NCI-H2107 treated with DMSO at 0.1 percent for 48 hours (cell line): ENCODE measurements around the gene AVP.
"Not testable (repeated sequence)": the region's sequence is repeated elsewhere in the genome, so short reads cannot be mapped to it uniquely, and the experiment has no call there.

Source experiments
- DNase-seq: peaks from one replicate; lab custom pipeline; 2025; ENCODE audit not compliant: unreplicated experiment; lab: John Stamatoyannopoulos, UW

The AVP gene

DNA sequence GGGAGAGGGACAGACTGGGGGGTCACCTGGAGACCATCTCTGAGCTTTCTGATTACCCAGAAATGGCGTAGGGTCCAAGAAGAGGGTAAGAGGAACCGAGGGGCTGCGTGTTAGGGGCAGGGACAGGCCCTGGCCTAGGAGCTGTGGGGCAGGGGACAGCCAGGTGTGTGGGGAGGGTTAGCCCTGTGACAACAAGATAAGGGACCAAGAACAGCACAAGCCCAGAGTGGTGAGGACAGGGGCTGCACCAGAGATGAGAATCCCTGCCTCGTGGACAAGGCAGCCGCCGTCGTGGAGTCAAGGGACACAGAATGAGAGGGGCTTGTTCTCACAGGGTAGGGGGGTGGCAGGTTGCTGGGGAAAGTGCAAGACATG, 449 bp upstream of the AVP start:
- no peak for DNase-seq

DNA sequence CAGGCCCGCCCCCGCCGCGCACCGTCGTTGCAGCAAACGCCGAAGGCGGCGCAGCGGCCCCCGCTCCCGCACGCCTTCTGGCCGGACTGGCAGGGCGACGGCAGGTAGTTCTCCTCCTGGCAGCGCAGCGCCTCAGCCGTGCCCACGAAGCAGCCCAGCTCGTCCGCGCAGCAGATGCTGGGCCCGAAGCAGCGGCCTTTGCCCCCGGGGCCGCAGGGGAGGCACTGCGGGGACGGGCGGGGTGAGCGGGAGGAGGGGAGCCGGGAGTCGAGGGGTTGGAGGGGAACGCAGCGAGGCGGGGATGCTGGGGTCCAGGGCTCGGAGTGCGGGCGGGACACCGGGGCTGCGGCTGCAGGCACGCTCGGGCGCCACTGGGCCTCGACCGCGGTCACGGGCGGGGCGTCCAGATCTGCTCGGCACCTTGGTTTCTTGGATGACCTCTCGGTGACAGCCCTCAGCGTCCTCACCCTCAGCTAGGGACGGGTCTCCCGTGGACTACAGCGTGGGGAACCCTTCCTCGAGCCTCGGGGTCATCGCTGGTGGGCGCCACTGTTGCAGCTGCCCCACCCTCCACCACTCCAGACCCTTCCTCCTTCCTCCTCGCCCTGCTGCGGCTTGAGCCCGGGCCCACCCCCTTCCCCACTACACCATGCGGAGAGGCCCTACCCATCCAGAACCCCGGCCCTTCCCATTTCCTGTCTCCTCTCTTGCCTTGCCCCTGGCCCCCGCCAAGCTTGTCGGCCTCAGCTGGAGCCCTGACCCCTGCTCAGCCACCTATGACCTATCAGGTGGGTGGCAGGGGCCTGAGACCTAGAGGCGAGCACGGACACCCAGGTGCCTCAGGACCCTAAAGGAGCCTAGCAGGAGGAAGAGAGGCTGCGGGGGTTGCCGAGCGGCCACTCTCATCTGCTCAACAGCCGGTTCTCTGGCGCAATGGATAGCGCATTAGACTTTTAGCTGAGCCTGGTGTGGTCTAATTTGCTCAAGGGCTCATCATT, 1.3 kb downstream of the AVP start:
- no peak for DNase-seq

DNA sequence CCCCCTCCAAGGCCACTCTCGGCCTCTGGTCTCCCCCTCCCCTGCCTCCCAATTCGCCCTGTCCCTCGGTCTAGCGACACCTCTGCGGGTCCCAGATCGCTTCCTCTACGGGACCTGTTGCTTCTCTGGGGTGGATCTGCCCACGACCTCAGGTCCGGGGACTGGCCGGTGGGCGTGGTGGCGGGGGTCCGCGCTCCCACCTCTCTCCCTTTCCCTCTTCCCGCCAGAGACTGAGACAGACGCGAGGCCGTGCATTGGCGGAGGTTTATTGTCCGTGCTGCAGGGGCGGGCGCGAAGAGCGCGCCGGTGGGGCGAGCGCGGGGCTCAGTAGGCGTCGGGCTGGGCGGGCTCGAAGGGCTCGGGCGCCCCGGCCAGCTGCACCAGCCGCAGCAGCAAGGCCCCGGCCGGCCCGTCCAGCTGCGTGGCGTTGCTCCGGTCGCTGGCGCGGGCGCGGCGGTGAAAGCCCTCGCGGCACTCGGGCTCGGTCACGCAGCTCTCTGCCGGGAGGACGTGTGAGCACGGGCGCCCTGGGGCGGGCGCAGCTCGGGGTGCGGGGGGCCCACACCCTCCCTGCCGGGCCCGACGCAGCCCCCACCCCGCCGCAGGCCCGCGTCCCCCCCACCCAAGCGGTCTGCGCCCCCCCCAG, 2.1 kb downstream of the AVP start:
- DNase-seq: no peak

DNA sequence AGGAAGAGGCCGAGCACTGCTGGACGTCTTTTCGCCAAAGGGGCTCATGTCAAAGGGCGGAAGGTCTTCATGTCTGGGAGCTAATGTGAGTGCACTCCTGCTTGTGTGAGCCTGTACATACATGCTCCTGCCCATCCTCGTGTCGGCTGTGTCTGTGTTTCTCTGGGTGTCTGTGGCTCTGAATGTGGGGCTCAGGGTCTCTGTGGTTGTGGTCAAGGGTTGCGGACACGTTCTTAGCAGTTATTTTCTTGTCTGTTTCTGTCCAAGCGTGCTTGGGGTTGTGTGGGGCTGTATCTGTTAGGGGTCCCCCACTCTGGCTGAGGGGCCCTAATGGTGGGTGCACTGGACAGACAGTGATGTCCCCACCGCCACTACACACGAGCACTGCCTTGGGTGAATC, 2.9 kb downstream of the AVP start:
- DNase-seq: no peak

DNA sequence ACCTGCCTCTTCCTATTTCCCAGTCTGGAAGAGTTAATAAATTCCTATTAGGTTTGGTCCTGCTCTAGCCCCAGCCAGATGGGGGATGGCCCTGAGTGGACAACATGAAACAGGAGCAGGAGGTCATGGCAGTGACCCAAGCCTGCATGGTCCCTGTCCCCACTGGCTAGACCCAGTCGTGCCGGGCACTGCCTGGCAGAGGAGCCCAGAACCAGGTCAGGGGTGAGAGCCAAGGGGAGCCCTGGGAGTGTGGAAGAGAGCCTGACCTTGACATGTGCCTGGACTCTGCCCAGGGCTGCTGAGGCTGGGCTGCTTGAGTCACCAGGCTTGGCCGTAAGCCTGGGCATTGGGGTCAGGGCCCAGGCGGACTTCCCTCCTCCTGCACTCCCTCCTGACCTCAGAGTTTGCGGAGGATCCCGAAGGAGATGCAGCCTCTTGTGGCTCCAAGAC, 3.6 kb downstream of the AVP start:
- no peak for DNase-seq

DNA sequence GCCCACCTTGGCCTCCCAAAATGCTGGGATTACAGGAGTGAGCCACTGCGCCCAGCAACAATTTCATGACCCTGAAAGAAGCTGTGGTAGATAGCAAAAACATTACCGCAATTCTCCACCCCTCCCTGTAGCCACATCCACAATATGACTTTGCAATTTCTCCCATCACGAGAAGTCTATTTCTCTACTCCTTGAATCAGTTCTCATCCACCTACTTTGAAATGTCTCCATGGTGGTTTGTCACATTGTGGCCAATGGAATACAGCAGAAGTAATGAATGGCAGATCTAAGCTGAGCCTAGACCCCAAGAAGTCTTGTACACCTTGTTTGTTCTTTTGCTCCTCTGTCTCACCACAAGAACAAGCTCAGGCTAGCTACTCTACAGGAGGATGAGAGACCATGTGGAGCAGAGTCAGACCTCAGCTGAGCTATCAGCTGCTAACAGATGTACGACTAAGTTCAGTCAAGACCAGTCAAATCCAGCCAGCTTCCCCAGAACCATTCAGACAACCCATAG, 6.8 kb downstream of the AVP start:
- no peak for DNase-seq

DNA sequence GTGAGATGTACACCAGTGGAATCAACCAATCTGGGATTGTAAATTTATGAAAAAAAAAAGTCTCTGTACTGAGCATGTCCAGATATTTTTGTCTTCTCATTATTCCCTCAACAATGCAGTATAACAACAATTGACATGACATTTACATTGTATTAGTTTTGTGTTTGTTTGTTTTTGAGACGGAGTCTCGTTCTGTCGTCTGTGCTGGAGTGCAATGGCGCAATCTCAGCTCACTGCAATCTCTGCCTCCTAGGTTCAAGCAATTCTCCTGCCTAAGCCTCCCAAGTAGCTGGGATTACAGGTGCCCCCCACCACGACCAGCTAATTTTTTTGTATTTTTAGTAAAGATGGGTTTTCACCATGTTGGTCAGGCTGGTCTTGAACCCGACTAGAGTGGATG, 9.2 kb downstream of the AVP start:
- DNase-seq: not testable (repeated sequence)

DNA sequence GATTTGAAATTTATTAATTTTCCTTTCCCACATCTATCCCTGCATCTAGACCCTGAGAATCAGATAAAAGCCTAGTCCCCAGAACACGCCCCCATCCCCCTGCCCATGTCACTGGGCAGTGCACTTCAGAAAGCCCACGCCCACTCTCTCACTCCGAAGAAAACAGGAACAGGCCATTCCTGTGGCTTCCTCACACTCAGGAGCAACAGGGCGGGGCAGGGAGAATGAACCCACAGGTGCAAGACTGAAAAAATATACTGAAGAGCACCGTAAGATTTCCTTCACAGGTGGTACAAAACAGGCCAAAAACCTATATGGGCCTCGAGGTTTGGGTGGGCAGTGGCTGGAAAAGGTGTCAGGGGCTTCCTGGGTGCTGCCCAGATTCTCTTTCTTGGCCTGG, 9.7 kb downstream of the AVP start:
- no peak for DNase-seq

DNA sequence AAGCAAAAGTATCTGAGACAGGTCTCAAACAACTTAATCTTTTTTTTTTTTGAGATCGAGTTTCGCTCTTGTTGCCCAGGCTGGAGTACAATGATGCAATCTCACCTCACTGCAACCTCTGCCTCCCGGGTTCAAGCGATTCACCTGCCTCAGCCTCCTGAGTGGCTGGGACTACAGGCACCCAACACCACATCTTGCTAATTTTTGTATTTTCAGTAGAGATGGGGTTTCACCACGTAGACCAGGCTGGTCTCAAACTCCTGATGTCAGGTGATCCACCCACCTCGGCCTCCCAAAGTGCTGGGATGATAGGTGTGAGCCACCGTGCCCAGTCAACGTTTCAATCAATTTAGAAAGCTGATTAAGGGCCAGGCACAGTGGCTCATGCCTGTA, 11.3 kb downstream of the AVP start:
- peak; percentile 22 for DNase-seq

DNA sequence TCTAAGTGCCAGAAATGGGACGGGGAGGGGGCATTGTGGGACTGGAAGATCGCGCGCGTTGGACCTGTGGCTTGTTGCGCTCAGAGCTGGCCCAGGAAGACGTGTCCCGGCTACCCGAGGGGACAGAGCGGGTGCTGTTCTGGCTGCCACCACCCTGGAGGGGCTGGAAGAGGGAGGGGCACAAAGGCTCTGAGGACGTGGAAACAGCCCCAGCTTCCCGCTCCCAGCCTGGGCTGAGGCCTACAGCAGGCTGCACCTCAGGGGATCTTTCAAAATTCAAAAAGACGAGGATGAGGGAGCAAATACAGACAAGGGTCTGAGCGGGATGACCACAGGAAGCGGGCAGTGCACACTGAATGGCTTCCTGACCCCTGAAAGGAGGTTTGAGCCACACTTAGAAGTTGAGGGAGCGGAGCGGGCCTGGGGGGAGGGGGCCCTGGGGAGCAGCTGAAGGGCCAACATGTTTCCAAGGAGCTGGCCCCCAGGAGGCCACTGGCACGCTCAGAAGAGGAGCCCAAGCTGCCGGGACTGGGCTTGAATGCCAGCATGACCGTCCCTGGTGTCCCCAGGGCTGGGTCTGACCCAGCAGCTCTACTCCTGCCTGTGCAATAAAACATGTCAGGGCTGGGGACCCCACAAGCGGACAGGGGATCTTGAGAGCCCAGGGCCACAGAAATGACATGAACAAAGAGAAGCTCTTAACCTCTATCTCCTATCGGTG, 11.8 kb downstream of the AVP start:
- DNase-seq: no peak

DNA sequence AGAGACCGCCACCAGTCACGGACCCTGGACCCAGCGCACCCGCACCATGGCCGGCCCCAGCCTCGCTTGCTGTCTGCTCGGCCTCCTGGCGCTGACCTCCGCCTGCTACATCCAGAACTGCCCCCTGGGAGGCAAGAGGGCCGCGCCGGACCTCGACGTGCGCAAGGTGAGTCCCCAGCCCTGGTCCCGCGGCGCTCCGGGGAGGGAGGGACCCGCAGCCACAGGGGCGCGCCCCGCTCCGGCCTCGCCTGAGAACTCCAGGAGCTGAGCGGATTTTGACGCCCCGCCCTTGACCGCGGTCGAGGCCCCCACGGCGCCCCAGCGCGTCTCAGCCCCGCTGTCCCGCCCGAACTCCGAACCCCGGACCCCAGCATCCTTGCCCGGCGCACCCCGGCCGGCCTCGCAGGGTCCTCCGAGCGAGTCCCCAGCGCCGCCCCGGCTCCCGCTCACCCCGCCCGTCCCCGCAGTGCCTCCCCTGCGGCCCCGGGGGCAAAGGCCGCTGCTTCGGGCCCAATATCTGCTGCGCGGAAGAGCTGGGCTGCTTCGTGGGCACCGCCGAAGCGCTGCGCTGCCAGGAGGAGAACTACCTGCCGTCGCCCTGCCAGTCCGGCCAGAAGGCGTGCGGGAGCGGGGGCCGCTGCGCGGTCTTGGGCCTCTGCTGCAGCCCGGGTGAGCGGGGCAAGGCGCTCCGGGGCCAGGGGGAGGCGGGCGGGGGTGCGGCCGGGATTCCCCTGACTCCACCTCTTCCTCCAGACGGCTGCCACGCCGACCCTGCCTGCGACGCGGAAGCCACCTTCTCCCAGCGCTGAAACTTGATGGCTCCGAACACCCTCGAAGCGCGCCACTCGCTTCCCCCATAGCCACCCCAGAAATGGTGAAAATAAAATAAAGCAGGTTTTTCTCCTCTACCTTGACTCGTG, 12.7 kb downstream of the AVP start, which contains the start of gene OXT:
Gene OXT (plus strand): TSS at position 11 of the 920 bp plus-strand sequence. CDS start 36 bp downstream, at position 47.
- no peak for DNase-seq

DNA sequence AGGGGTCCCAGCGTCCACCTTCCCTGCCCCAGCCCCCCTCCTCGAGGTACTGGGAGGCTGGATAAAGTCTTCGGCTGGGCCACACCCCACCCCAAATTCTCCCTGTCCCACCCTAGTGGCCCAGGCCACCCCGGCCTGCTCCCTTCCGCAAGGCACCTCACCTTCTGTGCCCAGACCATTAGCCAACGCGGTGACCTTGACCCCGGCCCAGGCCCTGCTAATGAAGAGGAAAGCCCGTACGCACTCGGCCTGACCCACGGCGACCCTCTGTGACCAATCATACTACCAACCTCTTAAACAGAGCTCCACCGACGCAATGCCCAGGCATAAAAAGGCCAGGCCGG, 13.3 kb downstream of the AVP start:
- no peak for DNase-seq

DNA sequence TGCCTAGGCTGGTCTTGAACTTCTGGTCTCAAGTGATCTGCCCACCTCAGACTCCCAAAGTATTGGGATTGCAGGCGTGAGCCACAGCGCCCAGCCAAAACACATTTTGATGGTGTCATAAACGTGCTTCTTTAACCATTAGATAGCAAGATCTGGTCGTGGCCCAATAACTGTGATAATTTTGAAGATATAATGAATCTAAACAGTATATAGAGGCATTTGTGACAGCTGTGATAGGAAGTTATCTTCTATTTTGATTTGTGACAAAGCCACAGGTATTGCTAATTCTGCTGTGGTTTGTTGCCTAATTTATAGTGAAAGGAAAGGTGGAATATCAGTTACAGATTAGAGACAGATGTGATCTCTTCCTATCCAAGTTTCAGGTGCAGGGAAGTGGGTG, 13.8 kb downstream of the AVP start:
- DNase-seq: no peak

DNA sequence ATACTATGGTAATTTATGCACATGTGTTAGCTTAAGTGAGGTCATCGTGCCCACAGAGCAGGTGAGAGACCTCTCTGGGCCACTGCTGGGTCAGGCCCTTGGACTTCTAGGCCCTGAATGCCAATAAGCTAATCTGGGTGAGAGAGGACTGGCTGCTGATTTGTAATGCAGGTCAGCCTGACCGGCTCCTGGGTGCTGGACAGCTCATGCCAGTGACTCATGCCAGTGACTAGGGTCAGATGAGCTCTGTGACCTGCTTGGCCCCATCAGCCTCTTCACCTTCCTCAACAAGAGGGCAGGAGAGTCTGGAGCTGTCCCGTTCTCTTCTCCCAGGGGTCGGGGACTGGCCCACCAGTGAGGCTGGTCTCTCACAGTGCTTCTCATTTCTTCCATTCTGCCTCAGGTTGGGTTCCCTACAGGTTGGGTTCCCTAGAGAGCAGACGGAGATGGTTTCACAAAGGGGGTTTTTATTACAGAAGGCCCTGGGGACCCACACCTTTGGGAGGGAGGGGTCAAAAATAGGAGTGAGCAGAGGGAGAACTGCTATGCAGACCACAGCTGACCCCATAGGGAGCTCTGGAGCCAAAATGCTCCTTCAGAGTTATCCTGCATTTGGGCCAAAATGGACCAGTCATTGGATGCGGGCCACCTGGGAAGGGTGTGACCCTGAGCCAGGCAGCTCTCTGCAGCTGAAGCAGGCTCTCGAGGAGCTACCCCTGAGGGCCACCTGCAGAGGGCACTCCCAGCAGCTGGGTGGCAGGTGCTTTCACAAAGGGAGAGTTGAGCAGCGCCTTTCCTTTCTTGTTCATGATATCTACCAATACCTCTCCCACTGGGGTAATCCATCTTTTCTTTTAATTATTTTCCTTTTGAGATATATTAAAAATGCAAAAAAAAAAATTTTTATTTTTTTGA, 15.3 kb downstream of the AVP start:
- peak; percentile 78 for DNase-seq

DNA sequence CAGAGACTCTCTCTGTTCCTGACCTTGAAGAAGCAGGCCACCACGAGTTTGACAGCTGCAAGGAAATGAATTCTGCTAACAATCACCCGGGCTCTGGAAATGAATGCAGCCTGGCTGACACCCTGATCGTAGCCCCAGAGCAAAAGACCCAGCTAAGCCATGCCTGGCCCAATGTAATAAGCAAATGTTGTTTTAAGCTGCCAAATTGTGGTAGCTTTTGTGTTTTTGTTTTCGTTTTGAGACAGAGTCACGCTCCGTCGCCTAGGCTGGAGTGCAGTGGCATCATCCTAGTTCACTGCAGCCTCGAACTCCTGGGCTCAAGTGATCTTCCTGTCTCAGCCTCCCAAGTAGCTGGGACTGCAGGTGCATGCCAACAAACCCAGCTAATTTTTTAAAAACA, 16.4 kb downstream of the AVP start:
- DNase-seq: no peak

DNA sequence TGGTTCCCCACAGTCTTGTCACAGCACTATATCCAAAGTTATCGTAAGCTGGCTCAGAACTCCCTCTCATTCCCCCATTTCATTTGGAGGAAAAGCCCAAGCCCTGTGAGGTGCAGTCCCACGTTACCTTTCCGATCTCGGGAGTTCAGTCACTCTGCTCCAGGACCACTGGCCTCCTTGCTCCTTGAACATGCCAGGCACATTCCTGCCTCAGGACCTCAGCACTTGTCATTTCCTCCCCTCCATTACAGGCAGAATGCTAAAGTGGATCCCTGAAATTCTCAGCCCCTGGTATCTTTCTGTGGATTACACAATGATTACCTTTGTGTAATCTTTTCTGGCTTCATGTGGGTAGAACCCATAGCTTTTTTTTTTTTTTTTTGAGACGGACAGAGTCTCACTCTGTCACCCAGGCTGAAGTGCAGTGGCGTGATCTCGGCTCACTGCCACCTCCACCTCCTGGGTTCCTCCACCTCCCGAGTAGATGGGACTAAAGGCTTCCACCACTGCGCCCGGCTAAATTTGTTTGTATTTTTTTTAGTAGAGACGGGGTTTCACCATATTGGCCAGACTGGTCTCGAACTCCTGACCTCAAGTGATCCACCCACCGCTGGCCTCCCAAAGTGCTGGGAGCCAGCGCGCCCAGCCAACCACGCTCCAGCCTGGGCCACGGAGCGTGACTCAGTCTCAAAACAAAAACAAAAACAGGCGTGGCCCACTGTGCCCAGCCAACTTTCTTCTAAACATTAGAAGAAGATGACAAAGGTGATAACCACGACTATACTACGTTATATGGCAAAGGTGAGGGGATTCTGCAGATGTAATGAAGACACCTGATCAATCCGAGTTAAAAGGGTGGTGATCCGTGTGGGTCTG, 17.1 kb downstream of the AVP start:
- no peak for DNase-seq

DNA sequence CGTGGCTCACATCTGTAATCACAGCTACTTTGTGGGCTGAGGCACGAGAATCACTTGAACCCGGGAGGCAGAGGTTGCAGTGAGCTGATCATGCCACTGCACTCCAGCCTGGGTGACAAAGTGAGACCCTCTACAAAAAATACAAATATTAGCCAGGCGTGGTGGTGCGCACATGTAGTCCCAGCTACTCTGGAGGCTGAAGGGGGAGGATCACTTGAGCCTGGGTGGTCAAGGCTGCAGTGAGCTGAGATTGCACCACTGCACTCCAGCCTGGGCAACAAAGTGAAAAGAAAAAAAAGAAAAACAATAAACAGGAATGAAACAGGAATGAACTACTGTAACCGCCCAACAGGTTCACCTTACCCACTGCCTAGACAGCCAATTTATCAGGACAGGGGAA, 20.4 kb downstream of the AVP start:
- DNase-seq: not testable (repeated sequence)

DNA sequence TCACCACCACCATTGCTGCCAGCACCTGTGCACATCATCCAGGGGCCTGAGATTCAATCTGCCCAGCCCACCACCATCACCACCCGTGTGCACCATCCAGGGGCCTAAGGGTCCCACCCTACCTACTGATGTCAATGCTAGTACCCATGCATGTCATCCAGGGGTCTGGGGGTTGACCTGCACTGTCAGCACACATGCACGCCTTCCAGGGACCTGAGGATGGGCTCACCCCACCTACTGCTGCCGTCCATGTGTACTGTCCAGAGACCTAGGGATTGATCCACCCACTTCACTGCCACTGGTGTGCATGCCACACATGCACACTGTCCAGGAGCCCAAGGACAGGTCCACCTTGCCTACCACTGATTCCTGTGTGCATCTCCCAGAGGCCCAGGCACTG, 25.0 kb downstream of the AVP start:
- no peak for DNase-seq
